Measurements from ENCODE around the gene OR4C6.

The OR4C6 gene

DNA sequence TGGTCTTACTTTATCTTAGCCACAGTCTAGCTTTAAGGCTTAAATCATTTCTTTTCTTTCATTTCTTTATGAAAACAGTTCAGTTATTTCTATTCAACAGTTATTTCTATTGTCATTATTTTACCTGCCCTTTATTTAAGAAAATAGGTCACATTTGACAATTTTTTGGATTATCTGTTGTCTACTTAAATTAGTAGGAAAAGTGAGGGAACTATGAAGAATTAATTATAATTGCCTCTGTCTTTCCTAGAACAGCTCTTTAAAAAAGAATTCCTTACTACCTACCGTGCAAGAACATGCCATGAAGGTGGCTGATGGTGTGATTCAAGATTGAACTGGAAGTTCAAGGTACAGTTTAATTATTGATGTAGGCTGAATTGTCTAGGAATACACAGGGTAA, at the start of gene OR4C6:
TSS of gene OR4C6 (plus strand) at position 301 of the 400 bp plus-strand sequence. CDS start 2,966 bp downstream, outside the sequence.
- no peak for DNase-seq (ENCODE audit: low spot score)

DNA sequence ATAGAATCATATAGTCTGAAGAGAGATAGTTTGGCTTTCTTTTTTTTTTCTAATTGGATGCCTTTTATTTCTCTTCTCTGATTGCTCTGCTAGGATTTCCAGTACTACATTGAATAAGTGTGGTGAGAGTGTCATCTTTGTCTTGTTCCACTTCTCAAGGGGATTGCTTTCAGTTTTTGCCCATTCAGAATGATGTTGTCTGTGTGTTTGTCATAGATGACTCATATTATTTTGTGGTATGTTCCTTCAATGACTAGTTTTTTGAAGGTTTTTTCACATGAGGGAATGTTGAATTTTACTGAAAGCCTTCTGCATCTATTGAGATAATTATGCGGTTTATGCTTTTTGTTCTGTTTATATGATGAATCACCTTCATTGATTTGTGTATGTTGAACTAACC, 37.5 kb upstream of the OR4C6 start:
- DNase-seq (ENCODE audit: low spot score) = no peak

DNA sequence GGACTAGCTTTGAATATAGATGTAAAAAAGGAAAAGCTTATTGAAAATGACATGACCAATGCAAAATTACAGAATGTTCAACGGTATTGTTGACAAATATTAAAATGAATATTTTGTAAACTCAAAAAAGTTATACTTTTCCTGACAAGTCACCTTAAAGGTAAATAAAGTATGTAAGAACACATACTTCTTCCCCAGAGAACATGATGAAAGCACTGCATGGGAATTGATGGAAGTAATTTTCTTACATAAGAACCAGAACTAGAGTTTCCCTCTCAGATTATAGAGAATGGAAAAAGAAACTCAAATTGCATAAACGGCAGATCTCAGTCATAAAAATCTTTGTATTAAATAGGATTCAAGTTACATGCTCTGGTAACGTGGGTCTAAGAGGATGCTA, 27.2 kb upstream of the OR4C6 start, which contains the start of gene OR4P4:
TSS of gene OR4P4 (plus strand) at position 301 of the 400 bp plus-strand sequence.
- no peak for DNase-seq (ENCODE audit: low spot score)

DNA sequence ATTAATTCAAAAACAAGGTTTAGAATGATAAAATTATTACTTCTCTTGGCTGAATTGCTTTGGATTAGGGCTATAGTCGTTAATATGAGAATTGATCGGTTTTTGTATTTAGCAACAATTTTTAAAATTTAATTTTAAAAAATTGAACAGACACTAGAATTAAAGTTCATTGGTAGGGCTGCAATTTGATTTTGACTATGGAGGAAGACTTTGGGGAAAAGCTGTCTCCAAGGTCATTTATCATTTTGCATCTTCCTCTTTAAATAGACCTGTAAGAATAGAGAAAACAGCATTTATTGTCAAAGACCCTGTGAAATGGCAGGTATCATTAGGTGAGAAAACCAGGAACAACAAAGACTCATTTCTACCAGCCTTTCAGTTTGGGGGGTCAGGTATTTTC, 14.0 kb upstream of the OR4C6 start, which contains the start of gene OR4S2:
TSS of gene OR4S2 (plus strand) at position 301 of the 400 bp plus-strand sequence. CDS start 2,577 bp downstream, outside the sequence.
- DNase-seq (ENCODE audit: low spot score) = no peak

DNA sequence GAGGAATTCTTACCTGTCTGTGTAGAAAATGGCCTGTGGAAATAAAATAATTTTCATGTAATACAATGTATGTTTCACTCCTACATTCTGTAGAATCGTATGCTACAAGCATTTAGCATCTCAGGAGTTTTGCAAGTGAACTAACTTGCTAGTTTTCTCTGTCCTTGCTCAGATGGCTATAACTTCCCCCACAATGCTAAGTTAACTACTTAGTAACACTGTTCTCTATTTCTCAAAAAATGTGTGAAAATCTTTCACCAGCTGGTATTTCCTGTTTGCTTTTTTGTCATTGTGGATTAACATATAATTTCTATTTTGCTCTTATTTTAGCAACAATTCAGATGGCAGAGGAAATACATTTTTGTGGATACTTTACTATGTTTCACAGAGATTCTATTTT, 9.4 kb upstream of the OR4C6 start:
- no peak for DNase-seq (ENCODE audit: low spot score)

DNA sequence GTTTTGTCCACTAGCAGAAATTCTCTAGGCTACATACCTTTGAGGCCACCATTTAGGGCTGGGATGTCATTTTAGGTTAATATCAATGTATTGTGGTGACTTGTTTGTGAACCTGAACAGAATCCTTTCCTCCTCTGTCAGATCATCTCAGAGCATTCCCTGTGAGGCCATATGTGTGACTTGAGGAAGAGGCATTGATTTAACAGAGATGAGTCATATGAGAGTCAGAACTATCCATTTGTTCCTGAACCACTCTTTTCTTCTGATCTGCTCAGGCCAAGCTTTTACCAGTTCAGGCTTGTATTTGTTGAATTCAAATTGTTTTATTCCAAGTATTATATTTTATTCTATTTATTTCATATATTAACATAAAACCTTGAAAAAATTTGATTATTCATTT, 6.9 kb upstream of the OR4C6 start:
- DNase-seq (ENCODE audit: low spot score) = no peak

DNA sequence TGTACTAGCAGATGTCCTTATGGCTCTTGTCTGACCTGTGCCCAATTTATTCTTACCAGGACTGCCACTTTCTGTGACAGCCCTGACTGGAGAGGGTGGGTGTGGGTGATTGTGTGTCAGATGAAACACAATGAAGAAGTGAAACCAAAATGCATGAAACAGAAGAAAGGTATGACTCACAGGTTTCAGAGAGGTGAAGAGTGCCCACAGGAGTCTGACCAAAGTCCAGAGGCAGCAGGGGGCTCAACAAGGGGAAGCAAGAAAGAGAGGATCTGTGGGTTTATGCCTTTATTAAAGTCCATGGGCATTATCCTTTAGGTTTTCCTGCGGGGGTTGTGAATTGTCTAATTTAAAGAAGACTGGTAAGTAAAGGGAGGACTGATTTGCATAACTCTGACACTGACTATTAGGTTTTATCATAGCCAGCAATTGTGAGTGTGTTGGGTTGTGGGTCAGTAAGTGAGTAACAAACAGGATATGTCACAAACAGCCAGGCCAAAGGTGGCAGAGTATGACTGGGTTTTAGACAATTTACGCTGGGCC, 3.9 kb upstream of the OR4C6 start:
- DNase-seq (ENCODE audit: low spot score) = no peak

DNA sequence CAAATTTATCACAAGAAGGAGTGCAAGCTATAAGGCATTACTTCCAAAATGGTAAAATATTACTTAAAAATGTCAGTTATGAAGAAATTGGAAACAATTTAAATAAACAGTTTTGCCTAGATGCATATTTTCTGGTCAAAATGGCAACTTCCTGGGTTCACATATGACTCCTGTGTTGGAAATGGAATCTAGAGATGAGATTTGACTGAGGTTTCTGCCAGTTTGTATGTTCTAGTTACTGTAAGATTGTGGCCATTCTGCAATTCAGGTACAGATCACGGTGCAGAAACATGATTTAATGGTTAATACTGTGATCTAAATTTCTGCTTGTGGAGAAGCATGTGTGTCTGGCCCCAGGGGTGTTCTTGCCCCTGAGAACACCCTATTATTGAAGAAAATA, 3.4 kb upstream of the OR4C6 start:
- no peak for DNase-seq (ENCODE audit: low spot score)

DNA sequence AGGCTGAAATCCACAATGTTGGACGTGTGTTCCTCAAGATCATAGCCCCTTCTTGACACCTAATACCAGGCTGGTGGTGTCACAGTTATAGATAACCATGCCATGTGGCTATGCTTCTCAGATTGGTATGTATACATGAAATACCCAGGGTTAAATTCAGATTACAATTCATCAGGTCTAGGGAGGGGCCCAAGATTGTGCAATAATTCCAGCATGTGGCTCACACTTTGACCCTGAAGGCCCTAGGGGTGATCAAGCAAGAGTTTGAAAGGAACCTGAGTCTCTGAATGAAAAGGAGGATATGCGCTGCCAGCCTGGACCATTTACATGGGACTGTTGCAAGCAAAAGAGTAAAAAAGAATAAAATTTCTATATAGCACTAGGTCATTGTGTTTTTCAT, 7.4 kb downstream of the OR4C6 start:
- no peak for DNase-seq (ENCODE audit: low spot score)

DNA sequence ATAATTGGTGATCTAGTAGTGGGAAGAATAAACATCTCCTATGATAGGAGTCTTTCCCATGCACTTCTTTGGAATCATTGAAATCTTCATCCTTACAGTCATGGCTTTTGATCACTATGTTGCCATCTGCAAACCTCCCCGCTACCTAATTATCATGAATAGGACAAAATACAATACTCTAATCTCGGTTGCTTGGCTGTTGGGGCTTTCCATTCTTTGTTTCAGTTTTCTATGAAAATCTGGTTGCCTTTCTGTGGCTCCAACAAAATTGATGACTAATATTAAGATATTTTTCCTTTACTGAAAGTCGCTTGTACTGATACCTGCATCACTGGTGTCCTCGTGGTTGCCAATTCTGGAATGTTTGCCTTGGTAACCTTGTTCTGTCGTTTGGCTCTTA, 11.9 kb downstream of the OR4C6 start:
- DNase-seq (ENCODE audit: low spot score) = no peak

DNA sequence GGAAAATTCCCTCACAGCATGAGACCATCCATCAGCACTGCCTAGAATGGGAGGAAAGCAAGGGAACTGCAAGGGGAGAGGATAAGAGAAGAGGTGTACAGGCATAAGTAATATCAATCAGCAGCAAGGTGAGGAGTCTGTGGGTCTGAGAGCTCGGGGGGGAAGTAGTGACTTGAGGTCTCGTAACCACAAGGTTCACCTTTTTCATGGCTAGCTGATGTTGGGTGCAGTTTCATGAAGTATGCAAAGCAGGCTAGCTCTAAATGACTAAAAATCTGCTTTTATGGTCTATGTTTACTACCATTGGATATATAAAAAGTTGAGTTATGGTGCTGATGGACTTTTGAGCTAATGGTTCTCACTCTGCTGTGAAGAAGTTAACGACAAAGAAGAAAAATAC, 35.8 kb downstream of the OR4C6 start:
- DNase-seq (ENCODE audit: low spot score) = no peak

DNA sequence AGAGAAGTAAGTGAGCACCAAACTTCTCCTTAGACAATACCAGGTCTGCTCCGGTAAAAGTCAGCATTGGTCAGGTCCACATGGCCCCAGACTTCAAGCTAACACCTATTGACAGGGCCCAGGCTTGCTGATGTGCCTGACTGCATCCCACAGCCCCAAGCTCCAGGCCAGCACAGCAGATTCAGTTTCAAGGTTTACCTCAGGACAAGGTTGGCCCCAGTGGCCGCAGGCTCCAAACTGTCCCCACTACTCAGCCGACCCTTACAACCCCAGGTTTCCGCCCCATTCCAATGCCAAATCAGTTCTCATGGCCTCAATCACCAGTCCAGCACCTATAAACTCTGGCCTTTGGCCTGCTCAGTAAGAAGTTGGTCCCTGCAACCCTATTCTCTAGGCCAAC, 39.4 kb downstream of the OR4C6 start:
- DNase-seq (ENCODE audit: low spot score) = no peak

DNA sequence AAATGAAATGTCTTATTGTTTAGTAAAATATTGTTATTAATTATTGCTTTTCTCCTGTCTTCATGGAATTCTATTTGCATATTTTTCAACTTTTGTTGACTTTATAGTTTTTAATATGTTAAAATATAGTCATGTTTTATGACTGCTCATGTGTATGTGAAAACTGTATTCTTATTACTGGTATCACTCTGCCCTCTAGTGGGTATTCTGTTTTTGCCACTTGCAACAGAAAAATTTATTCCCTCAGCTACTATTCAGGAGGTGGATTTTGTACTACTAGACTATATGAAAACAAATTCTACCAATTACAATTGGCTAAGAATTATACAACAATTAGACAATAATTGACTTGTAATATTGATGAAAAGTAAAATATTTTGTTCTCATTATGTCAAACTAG, 45.0 kb downstream of the OR4C6 start:
- DNase-seq (ENCODE audit: low spot score) = peak; percentile 36

DNA sequence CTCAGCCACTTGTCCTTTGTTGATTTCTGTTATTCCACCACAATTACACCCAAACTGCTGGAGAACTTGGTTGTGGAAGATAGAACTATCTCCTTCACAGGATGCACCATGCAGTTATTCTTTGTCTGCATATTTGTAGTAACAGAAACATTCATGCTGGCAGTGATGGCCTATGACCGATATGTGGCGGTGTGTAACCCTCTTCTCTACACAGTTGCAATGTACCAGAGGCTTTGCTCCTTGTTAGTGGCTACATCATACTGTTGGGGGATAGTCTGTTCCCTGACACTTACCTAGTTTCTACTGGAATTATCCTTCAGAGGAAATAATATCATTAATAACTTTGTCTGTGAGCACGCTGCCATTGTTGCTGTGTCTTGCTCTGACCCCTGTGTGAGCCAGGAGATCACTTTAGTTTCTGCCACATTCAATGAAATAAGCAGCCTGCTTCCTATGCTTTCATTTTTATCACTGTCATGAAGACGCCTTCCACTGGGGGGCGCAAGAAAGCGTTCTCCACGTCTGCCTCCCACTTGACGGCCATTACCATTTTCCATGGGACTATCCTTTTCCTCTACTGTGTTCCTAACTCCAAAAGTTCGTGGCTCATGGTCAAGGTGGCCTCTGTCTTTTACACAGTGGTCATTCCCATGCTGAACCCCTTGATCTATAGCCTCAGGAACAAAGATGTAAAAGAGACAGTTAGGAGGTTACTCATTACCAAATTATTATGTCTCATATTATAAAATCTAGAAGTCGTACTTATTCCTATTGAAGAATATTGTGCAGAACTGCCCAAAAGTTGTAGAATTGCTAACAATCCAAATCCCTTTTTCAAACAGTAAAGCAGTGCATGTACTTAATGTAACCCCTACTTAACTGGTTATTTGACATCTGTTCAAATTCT, 53.2 kb downstream of the OR4C6 start:
- no peak for DNase-seq (ENCODE audit: low spot score)

Data from GM03348 (cell line).